Mesothelial cell of epicardium (in vitro differentiated cells): ENCODE measurements around the gene CHI3L1. TPM values are rescaled to one million over a fixed set of nuclear protein-coding genes. Genes with fewer than 3 reads are reported as not detected.

Experiments used
- DNase-seq, 2 experiments: peaks; one replicate each; pipeline ENCODE4 v3.0.0; 2021; ENCODE audit warnings: low spot score in 2 of 2; ENCODE audit not compliant: unreplicated experiment in 2 of 2
- H3K27ac Mint-ChIP-seq: 2 replicates; pipeline ENCODE4 v1.8.0; 2021; ENCODE audit warnings: mixed read lengths
- H3K27me3 Mint-ChIP-seq: 2 replicates; pipeline ENCODE4 v1.8.0; 2021; ENCODE audit warnings: low read depth, mixed read lengths
- H3K36me3 Mint-ChIP-seq: 2 replicates; pipeline ENCODE4 v1.8.0; 2021; ENCODE audit warnings: mixed read lengths
- H3K4me1 Mint-ChIP-seq: 2 replicates; pipeline ENCODE4 v1.8.0; 2021; ENCODE audit warnings: mixed read lengths
- H3K4me3 Mint-ChIP-seq: 2 replicates; pipeline ENCODE4 v1.8.0; 2021; ENCODE audit warnings: mild to moderate bottlenecking, moderate library complexity, mixed read lengths
- H3K9me3 Mint-ChIP-seq: 2 replicates; pipeline ENCODE4 v1.8.0; 2021; ENCODE audit warnings: mixed read lengths
- total RNA-seq: library from RNA; stranded (reverse); gene quantifications from 3 replicates; pipeline ENCODE4 v1.2.1, GENCODE V29; 2021
- TF ChIP-seq, protein P1 (sequence below): fragments of 200-600 bp; sonication (generic); IDR thresholded peaks from one replicate; pipeline ENCODE4 v1.5.0; 2021; ENCODE audit warnings: antibody characterized with exemption; ENCODE audit not compliant: unreplicated experiment

CHI3L1 gene
- total RNA-seq, 1 donor from 2014 or later, result 0.22 TPM

DNA sequence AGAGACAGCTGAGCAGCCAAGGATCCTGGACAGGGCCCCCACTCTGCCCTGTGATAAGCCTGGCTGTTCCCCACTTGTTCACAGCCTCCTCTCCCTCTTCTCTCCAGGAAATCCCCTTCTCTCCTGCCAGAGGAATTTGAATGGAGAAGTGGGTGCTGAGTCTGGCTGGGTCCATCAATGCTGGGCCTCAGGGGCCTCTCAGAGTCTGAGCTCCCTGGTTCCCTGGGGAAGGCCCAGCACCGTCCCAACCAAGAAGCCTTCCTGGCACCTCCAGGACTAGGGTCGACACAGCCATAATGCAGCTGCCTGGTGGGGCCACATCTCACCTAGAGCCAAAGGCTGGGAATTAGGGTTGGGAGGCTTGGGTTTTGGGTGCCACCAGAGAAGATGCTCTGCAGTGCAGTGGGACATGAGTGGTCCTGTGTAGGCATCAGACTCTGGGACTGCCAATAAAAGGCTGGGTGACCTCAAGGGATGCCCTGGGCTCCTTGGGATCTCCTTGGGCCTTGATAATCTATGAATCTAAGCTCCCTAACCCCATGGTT lies 13.4 kb downstream of the CHI3L1 start:
- peaks cover 1% of the 10 kb centered on the region for H3K27me3 Mint-ChIP-seq
- no peaks in the 10 kb centered on the region for H3K36me3 Mint-ChIP-seq
- H3K9me3 Mint-ChIP-seq, result no peaks in the 10 kb centered on the region
- no peak overlapping the region for H3K4me3 Mint-ChIP-seq
- TF ChIP-seq, protein P1, sequence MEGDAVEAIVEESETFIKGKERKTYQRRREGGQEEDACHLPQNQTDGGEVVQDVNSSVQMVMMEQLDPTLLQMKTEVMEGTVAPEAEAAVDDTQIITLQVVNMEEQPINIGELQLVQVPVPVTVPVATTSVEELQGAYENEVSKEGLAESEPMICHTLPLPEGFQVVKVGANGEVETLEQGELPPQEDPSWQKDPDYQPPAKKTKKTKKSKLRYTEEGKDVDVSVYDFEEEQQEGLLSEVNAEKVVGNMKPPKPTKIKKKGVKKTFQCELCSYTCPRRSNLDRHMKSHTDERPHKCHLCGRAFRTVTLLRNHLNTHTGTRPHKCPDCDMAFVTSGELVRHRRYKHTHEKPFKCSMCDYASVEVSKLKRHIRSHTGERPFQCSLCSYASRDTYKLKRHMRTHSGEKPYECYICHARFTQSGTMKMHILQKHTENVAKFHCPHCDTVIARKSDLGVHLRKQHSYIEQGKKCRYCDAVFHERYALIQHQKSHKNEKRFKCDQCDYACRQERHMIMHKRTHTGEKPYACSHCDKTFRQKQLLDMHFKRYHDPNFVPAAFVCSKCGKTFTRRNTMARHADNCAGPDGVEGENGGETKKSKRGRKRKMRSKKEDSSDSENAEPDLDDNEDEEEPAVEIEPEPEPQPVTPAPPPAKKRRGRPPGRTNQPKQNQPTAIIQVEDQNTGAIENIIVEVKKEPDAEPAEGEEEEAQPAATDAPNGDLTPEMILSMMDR, result no peak
- H3K27ac Mint-ChIP-seq, result no peak overlapping the region
- H3K4me1 Mint-ChIP-seq, result peaks cover 4% of the 10 kb centered on the region
- no peak for DNase-seq

DNA sequence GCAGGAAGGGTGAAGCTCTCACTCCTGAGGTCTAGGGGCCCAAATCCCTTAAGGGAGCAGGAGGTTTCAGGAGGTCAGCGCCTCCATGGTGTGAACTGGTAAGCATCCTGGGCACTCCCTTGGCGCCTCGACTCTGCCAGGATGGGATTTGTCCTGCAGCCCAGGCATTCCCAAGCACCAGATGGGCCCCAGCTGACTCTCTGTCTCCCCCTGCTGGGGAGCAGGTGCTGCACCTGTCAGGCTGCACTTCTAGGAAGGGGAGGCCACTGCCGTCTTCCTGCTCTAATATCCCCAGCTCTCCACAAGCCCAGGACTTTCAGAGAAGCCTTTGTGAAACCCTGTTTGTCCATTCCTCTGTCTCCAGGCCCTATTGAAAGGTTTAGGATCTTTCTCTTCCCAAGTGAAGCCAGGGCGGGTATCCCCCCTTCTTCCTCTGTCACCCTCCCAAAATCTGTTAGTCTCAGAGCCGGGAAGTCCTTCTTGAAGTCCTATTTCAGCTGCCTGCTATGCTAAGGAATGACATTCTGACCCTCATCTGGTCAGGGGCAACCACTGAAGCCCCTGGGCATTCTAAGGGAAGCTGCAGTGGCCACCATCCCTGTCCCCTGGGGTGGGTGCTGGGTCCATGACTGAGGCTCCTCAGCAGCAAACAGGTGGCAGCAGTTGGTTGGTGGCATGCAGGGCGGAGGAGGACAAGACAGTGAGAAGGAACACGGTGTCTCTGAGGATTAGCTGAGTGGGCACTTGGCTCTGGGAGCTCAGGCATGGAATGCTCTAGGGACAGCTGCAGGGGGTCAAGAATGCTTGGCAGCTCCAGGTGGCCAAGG lies 14.1 kb downstream of the CHI3L1 start:
- H3K4me3 Mint-ChIP-seq, result no peak overlapping the region
- no peak overlapping the region for H3K27ac Mint-ChIP-seq
- H3K36me3 Mint-ChIP-seq, result no peaks in the 10 kb centered on the region
- TF ChIP-seq, protein P1, result peak; percentile 83
- H3K27me3 Mint-ChIP-seq, result peaks cover 1% of the 10 kb centered on the region
- peak; percentile 51 to 70 for DNase-seq
- H3K4me1 Mint-ChIP-seq, result no peaks in the 10 kb centered on the region
- H3K9me3 Mint-ChIP-seq, result no peaks in the 10 kb centered on the region

DNA sequence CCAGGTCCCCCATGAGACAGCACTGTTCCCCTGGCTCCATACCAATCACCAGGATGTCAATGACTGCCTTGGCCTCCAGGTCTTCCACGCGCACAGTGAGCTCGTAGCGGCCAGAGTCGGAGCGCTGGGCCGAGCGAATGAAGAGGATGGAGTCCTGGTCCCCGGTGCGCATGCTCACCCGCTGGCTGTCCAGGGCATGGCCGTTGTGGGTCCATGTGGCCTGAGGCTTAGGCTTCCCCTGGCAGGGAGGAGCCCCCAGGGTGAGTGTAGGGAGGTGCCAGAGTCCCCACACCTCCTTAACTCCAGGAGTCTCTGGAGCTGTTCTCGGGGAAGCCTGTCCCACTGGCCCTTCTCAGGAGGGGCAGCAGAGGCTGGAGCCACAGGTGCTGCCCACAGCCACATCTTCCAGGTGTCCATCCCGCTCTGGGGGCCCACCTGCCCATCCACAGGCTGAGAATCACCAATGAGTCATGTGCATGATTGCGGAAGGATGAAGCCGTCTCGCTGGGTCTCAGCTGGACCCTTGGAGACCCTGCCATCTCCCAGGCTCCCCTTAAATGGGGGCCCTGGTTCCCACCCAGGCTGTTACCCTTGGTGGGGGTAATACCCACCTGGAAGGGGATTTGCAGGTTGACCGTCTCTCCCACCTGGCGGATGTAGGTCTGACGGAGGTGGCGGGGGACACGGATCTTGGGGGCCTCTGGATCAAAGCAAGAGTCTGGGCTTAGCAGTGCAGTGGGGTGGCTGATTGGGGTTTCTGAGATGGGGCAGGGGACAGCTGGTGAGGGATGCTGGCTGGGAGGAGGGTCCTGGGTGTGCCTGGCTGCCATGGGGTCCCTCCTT lies 14.9 kb downstream of the CHI3L1 start:
- peaks cover 2% of the 10 kb centered on the region for H3K4me1 Mint-ChIP-seq
- no peak overlapping the region for H3K27ac Mint-ChIP-seq
- TF ChIP-seq, protein P1, result no peak

DNA sequence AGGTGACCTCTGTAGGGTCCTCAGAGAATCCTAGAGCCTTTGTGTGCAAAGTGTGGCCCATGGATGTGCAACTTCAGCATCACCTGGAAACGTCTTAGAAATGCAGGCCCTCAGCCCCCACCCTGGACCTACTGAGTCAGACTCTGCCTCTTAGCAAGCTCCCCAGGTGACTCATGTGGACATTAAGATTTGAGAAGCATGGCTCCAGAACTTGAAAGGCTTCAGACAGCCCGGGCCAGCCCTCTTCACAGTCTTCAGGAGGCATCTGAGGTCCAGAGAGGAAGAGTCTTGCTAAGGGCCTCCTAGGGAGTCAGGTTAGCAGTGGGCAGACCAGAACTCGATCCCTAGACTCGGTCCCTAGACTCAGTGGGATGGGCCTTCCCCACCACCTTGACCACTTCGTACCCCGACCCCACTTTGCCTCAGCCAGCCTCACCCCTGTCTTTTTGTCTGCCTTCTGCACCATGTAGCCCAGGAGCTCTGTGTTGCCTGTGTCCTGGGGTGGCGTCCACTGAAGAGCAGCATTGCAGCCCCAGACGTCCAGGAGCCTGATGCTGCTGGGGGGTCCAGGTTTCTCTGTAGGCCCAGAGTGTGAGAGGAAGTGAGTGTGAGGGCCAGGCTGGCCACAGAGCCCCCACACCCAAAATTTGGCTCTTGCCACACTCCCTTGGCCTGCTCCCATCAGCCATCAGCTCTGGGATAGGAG lies 15.7 kb downstream of the CHI3L1 start:
- H3K4me3 Mint-ChIP-seq, result no peak overlapping the region
- peaks cover 1% of the 10 kb centered on the region for H3K27me3 Mint-ChIP-seq
- no peaks in the 10 kb centered on the region for H3K36me3 Mint-ChIP-seq
- no peak for DNase-seq
- H3K4me1 Mint-ChIP-seq, result peaks cover 3% of the 10 kb centered on the region
- H3K27ac Mint-ChIP-seq, result no peak overlapping the region
- TF ChIP-seq, protein P1, result no peak
- no peaks in the 10 kb centered on the region for H3K9me3 Mint-ChIP-seq

More for the DNA sequence above, 14.9 kb downstream of the CHI3L1 start:
- Mint-ChIP-seq H3K36me3 (no peaks in the 10 kb centered on the region), H3K27me3 (peaks cover 1% of the 10 kb centered on the region), H3K4me3 (no peak overlapping the region), H3K9me3 (no peaks in the 10 kb centered on the region)
- no peak for DNase-seq

DNA sequence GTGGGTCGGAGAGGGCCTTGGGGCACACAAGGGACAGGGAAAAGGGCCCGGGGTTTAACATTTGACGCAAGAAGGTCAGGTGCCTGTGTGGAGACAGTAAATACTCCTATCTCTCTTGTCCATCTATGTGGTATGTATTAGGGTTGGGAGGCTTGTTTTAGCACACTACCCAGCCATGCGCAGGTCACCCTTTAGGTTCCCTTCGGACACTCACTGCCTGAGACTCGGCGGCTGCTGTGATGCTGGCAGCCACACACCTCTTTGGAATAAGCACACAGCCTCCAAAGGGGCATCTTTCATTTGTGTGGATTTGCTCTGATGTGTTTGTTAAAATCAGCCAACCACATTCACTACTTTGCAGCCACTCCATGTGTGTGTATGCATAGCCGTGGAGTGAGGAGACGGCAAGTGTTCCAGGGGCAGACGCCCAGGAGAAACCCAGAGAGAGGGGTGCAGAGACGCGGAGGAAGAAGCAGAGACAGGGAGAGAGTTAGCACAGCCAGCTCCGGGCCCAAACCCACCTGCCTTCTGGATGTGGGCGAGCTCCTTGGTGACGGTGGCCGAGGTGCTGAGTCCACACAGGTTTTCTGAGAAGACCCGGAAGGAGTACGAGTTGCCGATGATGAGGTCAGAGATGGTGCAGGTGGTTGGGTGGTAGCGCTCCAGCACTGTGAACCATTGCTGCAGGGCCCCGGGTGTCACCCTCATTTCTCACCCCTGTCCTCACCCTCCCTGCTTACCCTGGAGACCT lies 16.6 kb downstream of the CHI3L1 start:
- Mint-ChIP-seq H3K27me3 (peaks cover 1% of the 10 kb centered on the region), H3K4me1 (peaks cover 3% of the 10 kb centered on the region), H3K36me3 (no peaks in the 10 kb centered on the region), H3K27ac (no peak overlapping the region), H3K9me3 (no peaks in the 10 kb centered on the region), H3K4me3 (no peak overlapping the region)
- no peak for DNase-seq
- TF ChIP-seq, protein P1, result no peak
